Measurements from ENCODE around the gene MAG.
"Not testable (repeated sequence)": the region's sequence is repeated elsewhere in the genome, so short reads cannot be mapped to it uniquely, and the experiment has no call there.

MAG gene

GRCh38 chr19:35284153-35285094 is 7.5 kb upstream of the MAG start:
- DNase-seq, result no peak

GRCh38 chr19:35285095-35285449 is 6.9 kb upstream of the MAG start:
- no peak for DNase-seq

- DNase-seq, result not testable (repeated sequence)
Measured at GRCh38 chr19:35285465-35285864, 6.5 kb upstream of the MAG start.

- not testable (repeated sequence) for DNase-seq
Measured at GRCh38 chr19:35286101-35286500, 5.9 kb upstream of the MAG start.

GRCh38 chr19:35287713-35288112 is 4.2 kb upstream of the MAG start:
- DNase-seq, result no peak

GRCh38 chr19:35288331-35288730 is 3.6 kb upstream of the MAG start:
- DNase-seq, result no peak

- DNase-seq, result no peak
Measured at GRCh38 chr19:35288906-35289305, 3.1 kb upstream of the MAG start.

- no peak for DNase-seq
Measured at GRCh38 chr19:35290381-35291127, 1.4 kb upstream of the MAG start.

- DNase-seq, result no peak
Measured at GRCh38 chr19:35291259-35291658, 702 bp upstream of the MAG start.

- DNase-seq, result no peak
Measured at GRCh38 chr19:35292421-35293362, 731 bp downstream of the MAG start.

GRCh38 chr19:35293363-35293739 is 1.4 kb downstream of the MAG start:
- DNase-seq, result no peak

- no peak for DNase-seq
Measured at GRCh38 chr19:35293808-35294207, 1.8 kb downstream of the MAG start.

GRCh38 chr19:35294328-35294727 is 2.4 kb downstream of the MAG start:
- no peak for DNase-seq

GRCh38 chr19:35294859-35295791 is 3.2 kb downstream of the MAG start:
- no peak for DNase-seq

- no peak for DNase-seq
Measured at GRCh38 chr19:35295792-35296462, 4.0 kb downstream of the MAG start.

- DNase-seq, result no peak
Measured at GRCh38 chr19:35296644-35297514, 4.9 kb downstream of the MAG start.

- no peak for DNase-seq
Measured at GRCh38 chr19:35297515-35297848, 5.5 kb downstream of the MAG start.

- no peak for DNase-seq
Measured at GRCh38 chr19:35297922-35298321, 6.0 kb downstream of the MAG start.

- no peak for DNase-seq
Measured at GRCh38 chr19:35298561-35298972, 6.6 kb downstream of the MAG start.
